CD4-positive, alpha-beta T cell (primary cell): ENCODE data around the gene VLDLR. TPM values are rescaled to one million over a fixed set of nuclear protein-coding genes. Genes with fewer than 3 reads are reported as not detected.

Source experiments
- ATAC-seq: fragments of 200-7000 bp; cut with Tn5 transposase; one replicate; pipeline ENCODE4 v1.10.0; 2022; ENCODE audit warnings: mild to moderate bottlenecking; ENCODE audit not compliant: poor library complexity
- CTCF ChIA-PET: fragments of 350-600 bp; sonication (Branson Sonifier 250); formaldehyde crosslinking; loops from one replicate; lab custom pipeline; 2021; ENCODE audit warnings: antibody characterized with exemption, inconsistent platforms; lab: Charles Lee
- POLR2A ChIA-PET: fragments of 350-600 bp; sonication (Branson Sonifier 250); formaldehyde crosslinking; loops from one replicate; lab custom pipeline; 2021; ENCODE audit warnings: antibody characterized with exemption, inconsistent platforms; lab: Charles Lee
- DNase-seq, 14 experiments: peaks; one replicate each; pipeline ENCODE4 v3.0.0-alpha.2; 2013 to 2020; ENCODE audit warnings: mixed read lengths in 2 of 14
- H3K27ac ChIP-seq, 2 donors: one replicate each; pipeline versions ENCODE4 v1.5.1 to v1.7.0; 2013; ENCODE audit warnings: low read length in 2 of 2, low read depth in 1 of 2, mild to moderate bottlenecking in 1 of 2
- H3K27me3 ChIP-seq, 2 experiments: 1 replicate in 1 of 2; 2 replicates in 1 of 2; pipeline versions ENCODE4 v1.6.1 to v1.7.0; 2013; ENCODE audit warnings: low read length in 2 of 2, control low read depth in 1 of 2, mild to moderate bottlenecking in 1 of 2, moderate library complexity in 1 of 2; ENCODE audit not compliant: insufficient read depth in 2 of 2, control insufficient read depth in 1 of 2
- H3K36me3 ChIP-seq: one replicate; pipeline ENCODE4 v1.6.1; 2013; ENCODE audit warnings: low read length, control low read depth; ENCODE audit not compliant: insufficient read depth
- H3K4me1 ChIP-seq: one replicate; pipeline ENCODE4 v1.6.1; 2013; ENCODE audit warnings: low read length, control low read depth; ENCODE audit not compliant: insufficient read depth
- H3K4me3 ChIP-seq: one replicate; pipeline ENCODE4 v1.5.1; 2013; ENCODE audit warnings: mild to moderate bottlenecking, low read length, moderate library complexity
- H3K9me3 ChIP-seq, 2 experiments: 1 replicate in 1 of 2; 2 replicates in 1 of 2; pipeline versions ENCODE4 v1.6.1 to v1.7.0; 2013; ENCODE audit warnings: low read length in 2 of 2, mild to moderate bottlenecking in 2 of 2, control low read depth in 1 of 2, moderate library complexity in 1 of 2; ENCODE audit not compliant: control insufficient read depth in 1 of 2, insufficient read depth in 1 of 2
- H3K27ac Mint-ChIP-seq: one replicate; pipeline ENCODE4 v1.8.0; 2020; ENCODE audit warnings: mixed read lengths
- H3K27me3 Mint-ChIP-seq: one replicate; pipeline ENCODE4 v1.8.0; 2021; ENCODE audit warnings: mixed read lengths
- H3K36me3 Mint-ChIP-seq: one replicate; pipeline ENCODE4 v1.8.0; 2021; ENCODE audit warnings: low read depth, mixed read lengths
- H3K4me1 Mint-ChIP-seq: one replicate; pipeline ENCODE4 v1.8.0; 2021; ENCODE audit warnings: low read depth, mixed read lengths
- H3K4me3 Mint-ChIP-seq: one replicate; pipeline ENCODE4 v1.8.0; 2020; ENCODE audit warnings: mild to moderate bottlenecking, mixed read lengths
- H3K9me3 Mint-ChIP-seq: one replicate; pipeline ENCODE4 v1.8.0; 2020; ENCODE audit warnings: mixed read lengths
- intact Hi-C, 2 experiments: fragments of 100-400 bp; cut with DNase I in 1 of 2; cut with micrococcal nuclease in 1 of 2; formaldehyde crosslinking; loops; one replicate each; pipeline versions ENCODE4 v1.15.1 to v1.9.0; 2023 to 2025; cut with DNase I, micrococcal nuclease
- total RNA-seq, 174 experiments: library from RNA in 2 of 174; stranded (reverse) in 2 of 174; gene quantifications; one replicate each; pipeline ENCODE4 v1.2.3 and lab custom pipeline; 2021 to 2026
- TF ChIP-seq, protein P1 (sequence below): fragments of 200-600 bp; IDR thresholded peaks from one replicate; pipeline ENCODE4 v1.8.0; 2022; ENCODE audit warnings: antibody characterized with exemption, mild to moderate bottlenecking

The VLDLR gene
- total RNA-seq, 2 experiments from 2014 or later = 0.08 TPM; not detected in 1

GRCh38 chr9:2583308-2584013, 38.1 kb upstream of the VLDLR start:
- Histone ChIP-seq H3K36me3 (no peaks in the 10 kb centered on the region), H3K27ac (no peak overlapping the region), H3K9me3 (no peaks in the 10 kb centered on the region), H3K4me1 (no peaks in the 10 kb centered on the region), H3K4me3 (no peak overlapping the region), H3K27me3 (no peaks in the 10 kb centered on the region)
- intact Hi-C loops = no loop called here
- ChIA-PET CTCF (no interaction called here), POLR2A (no interaction called here)
- DNase-seq = no peak
- Mint-ChIP-seq H3K4me1 (no peaks in the 10 kb centered on the region), H3K4me3 (no peak overlapping the region), H3K9me3 (peaks cover 4% of the 10 kb centered on the region), H3K36me3 (no peaks in the 10 kb centered on the region), H3K27ac (no peak overlapping the region), H3K27me3 (peaks cover 27% of the 10 kb centered on the region)
- no peak for ATAC-seq
- TF ChIP-seq, protein P1, sequence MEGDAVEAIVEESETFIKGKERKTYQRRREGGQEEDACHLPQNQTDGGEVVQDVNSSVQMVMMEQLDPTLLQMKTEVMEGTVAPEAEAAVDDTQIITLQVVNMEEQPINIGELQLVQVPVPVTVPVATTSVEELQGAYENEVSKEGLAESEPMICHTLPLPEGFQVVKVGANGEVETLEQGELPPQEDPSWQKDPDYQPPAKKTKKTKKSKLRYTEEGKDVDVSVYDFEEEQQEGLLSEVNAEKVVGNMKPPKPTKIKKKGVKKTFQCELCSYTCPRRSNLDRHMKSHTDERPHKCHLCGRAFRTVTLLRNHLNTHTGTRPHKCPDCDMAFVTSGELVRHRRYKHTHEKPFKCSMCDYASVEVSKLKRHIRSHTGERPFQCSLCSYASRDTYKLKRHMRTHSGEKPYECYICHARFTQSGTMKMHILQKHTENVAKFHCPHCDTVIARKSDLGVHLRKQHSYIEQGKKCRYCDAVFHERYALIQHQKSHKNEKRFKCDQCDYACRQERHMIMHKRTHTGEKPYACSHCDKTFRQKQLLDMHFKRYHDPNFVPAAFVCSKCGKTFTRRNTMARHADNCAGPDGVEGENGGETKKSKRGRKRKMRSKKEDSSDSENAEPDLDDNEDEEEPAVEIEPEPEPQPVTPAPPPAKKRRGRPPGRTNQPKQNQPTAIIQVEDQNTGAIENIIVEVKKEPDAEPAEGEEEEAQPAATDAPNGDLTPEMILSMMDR = no peak

DNA sequence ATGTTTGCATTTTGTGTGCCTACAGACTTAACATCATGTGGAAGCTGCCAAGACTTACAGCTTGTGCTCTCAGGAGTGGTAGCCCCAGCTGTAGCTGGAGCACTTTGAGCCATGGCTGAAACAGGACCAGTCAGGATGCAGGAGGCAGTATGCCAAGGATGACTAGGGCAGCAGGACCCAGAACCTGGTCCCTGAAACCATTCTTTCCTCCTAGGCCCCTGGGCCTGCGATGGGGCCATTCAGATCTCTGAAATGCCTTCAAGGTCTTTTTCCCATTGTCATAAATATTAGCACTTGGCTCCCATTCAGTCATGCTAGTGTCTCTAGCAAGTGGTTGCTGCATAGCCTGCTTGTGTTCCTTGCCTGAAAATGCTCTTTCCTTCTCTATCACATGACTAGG, 29.6 kb upstream of the VLDLR start:
- Histone ChIP-seq H3K4me1 (no peaks in the 10 kb centered on the region), H3K27ac (no peak overlapping the region), H3K4me3 (no peak overlapping the region), H3K9me3 (peaks cover 0 to 9% of the 10 kb centered on the region in 2 experiments), H3K27me3 (no peaks in the 10 kb centered on the region), H3K36me3 (no peaks in the 10 kb centered on the region)
- ATAC-seq (no peak), DNase-seq (no peak)
- H3K4me1 Mint-ChIP-seq = no peaks in the 10 kb centered on the region
- H3K27me3 Mint-ChIP-seq = peaks cover 10% of the 10 kb centered on the region
- H3K9me3 Mint-ChIP-seq = peaks cover 14% of the 10 kb centered on the region
- no peak overlapping the region for H3K4me3 Mint-ChIP-seq
- CTCF ChIA-PET = no interaction called here
- POLR2A ChIA-PET = no interaction called here
- TF ChIP-seq, protein P1 = no peak
- no peak overlapping the region for H3K27ac Mint-ChIP-seq
- intact Hi-C loops = no loop called here
- H3K36me3 Mint-ChIP-seq = no peaks in the 10 kb centered on the region

DNA sequence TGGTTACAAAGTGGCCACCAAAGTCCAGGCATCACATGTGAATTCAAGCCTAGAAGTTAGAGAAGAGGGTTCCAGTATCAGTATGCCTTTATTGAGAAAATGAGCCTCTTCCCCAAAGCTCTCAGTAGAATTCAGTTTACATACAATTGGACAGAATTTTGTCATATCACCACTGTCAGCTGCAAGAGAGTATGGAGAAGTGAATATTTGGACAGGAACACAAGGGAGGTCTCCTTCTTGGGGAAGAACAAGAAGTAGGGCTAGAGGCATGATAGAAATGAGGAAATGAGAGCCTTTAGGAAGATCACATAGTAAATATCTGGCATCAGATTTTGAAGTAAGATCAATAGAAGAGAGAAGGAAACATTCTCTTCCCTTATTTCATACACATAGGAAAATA, 27.8 kb upstream of the VLDLR start:
- Mint-ChIP-seq H3K27me3 (peaks cover 21% of the 10 kb centered on the region), H3K36me3 (no peaks in the 10 kb centered on the region), H3K27ac (no peak overlapping the region), H3K4me1 (no peaks in the 10 kb centered on the region), H3K4me3 (no peak overlapping the region), H3K9me3 (peaks cover 14% of the 10 kb centered on the region)
- CTCF ChIA-PET = no interaction called here
- peaks cover 0 to 9% of the 10 kb centered on the region in 2 experiments for H3K9me3 ChIP-seq
- POLR2A ChIA-PET = no interaction called here
- DNase-seq (no peak), ATAC-seq (no peak)
- TF ChIP-seq, protein P1 = no peak
- H3K4me1 ChIP-seq = no peaks in the 10 kb centered on the region
- no peak overlapping the region for H3K27ac ChIP-seq
- intact Hi-C loops = no loop called here
- H3K36me3 ChIP-seq = no peaks in the 10 kb centered on the region
- H3K4me3 ChIP-seq = no peak overlapping the region
- no peaks in the 10 kb centered on the region for H3K27me3 ChIP-seq
